NCI-H345 treated with DMSO at 0.1 percent for 48 hours (cell line): Measurements from ENCODE around the gene NUDT8.
"Not testable (repeated sequence)": the region's sequence is repeated elsewhere in the genome, so short reads cannot be mapped to it uniquely, and the experiment has no call there.

Experiments used
- DNase-seq: peaks from one replicate; lab custom pipeline; 2025; ENCODE audit not compliant: unreplicated experiment; lab: John Stamatoyannopoulos, UW

NUDT8 gene

GRCh38 chr11:67662142-67662834 is 32.6 kb upstream of the NUDT8 start:
- no peak for DNase-seq

- DNase-seq: not testable (repeated sequence)
Observed at GRCh38 chr11:67660752-67661151, 31.0 kb upstream of the NUDT8 start.

- not testable (repeated sequence) for DNase-seq
Observed at GRCh38 chr11:67659651-67660165, 30.0 kb upstream of the NUDT8 start.

- DNase-seq: no peak
Observed at GRCh38 chr11:67657300-67657699, 27.6 kb upstream of the NUDT8 start.

GRCh38 chr11:67656278-67656922 is 26.7 kb upstream of the NUDT8 start:
- no peak for DNase-seq

- DNase-seq: no peak
Observed at GRCh38 chr11:67654225-67654624, 24.5 kb upstream of the NUDT8 start.

GRCh38 chr11:67652965-67653845 is 23.5 kb upstream of the NUDT8 start:
- DNase-seq: no peak

GRCh38 chr11:67651976-67652781 is 22.4 kb upstream of the NUDT8 start:
- no peak for DNase-seq

- DNase-seq: no peak
Observed at GRCh38 chr11:67649634-67650510, 20.1 kb upstream of the NUDT8 start.

- DNase-seq: no peak
Observed at GRCh38 chr11:67648796-67649613, 19.3 kb upstream of the NUDT8 start.

GRCh38 chr11:67648140-67648795 is 18.5 kb upstream of the NUDT8 start:
- peak; percentile 54 for DNase-seq

- DNase-seq: no peak
Observed at GRCh38 chr11:67647471-67647870, 17.7 kb upstream of the NUDT8 start.

- DNase-seq: no peak
Observed at GRCh38 chr11:67646535-67647336, 17.0 kb upstream of the NUDT8 start.

GRCh38 chr11:67645521-67646461 is 16.1 kb upstream of the NUDT8 start:
- no peak for DNase-seq

GRCh38 chr11:67644472-67645418 is 15.0 kb upstream of the NUDT8 start:
- no peak for DNase-seq
